NOMO-1 treated with DMSO at 0.1 percent for 48 hours (cell line): ENCODE results near the gene PSMB10.

Experiments used
- DNase-seq: peaks from one replicate; lab custom pipeline; 2025; ENCODE audit not compliant: unreplicated experiment; lab: John Stamatoyannopoulos, UW

The PSMB10 gene

GRCh38 chr16:67964477-67965131 is 28.0 kb upstream of the PSMB10 start:
- DNase-seq, result no peak

GRCh38 chr16:67963662-67964321 is 27.1 kb upstream of the PSMB10 start:
- no peak for DNase-seq

GRCh38 chr16:67963292-67963661 is 26.6 kb upstream of the PSMB10 start:
- DNase-seq, result no peak

- DNase-seq, result no peak
Measured at GRCh38 chr16:67962135-67962534, 25.5 kb upstream of the PSMB10 start.

- DNase-seq, result no peak
Measured at GRCh38 chr16:67961551-67961957, 24.9 kb upstream of the PSMB10 start.

- no peak for DNase-seq
Measured at GRCh38 chr16:67959536-67960329, 23.1 kb upstream of the PSMB10 start.

GRCh38 chr16:67957622-67958021 is 21.0 kb upstream of the PSMB10 start:
- DNase-seq, result no peak

GRCh38 chr16:67954421-67955196 is 18.0 kb upstream of the PSMB10 start:
- no peak for DNase-seq

GRCh38 chr16:67953641-67954375 is 17.2 kb upstream of the PSMB10 start:
- DNase-seq, result no peak

- no peak for DNase-seq
Measured at GRCh38 chr16:67951485-67951884, 14.8 kb upstream of the PSMB10 start.

- DNase-seq, result no peak
Measured at GRCh38 chr16:67950335-67950843, 13.7 kb upstream of the PSMB10 start.

- DNase-seq, result no peak
Measured at GRCh38 chr16:67949645-67950044, 13.0 kb upstream of the PSMB10 start.

GRCh38 chr16:67948015-67948414 is 11.4 kb upstream of the PSMB10 start:
- DNase-seq, result no peak

- DNase-seq, result no peak
Measured at GRCh38 chr16:67946966-67947558, 10.4 kb upstream of the PSMB10 start.

- no peak for DNase-seq
Measured at GRCh38 chr16:67946128-67946569, 9.5 kb upstream of the PSMB10 start.

- no peak for DNase-seq
Measured at GRCh38 chr16:67945392-67945933, 8.8 kb upstream of the PSMB10 start.

GRCh38 chr16:67944690-67945391 is 8.2 kb upstream of the PSMB10 start:
- no peak for DNase-seq

- DNase-seq, result peak; percentile 59
Measured at GRCh38 chr16:67943619-67944504, 7.2 kb upstream of the PSMB10 start, which contains the start of gene LCAT. LCAT (minus strand) TSS chr16:67944120; CDS start chr16:67944101, 19 bp downstream.
